SU-DHL-6 (cell line): ENCODE data around the gene QSOX2.

Experiments
- CTCF ChIP-seq: fragments of 200-600 bp; sonication (generic); IDR thresholded peaks from one replicate; pipeline ENCODE4 v1.5.1; 2017; ENCODE audit warnings: antibody characterized with exemption, mild to moderate bottlenecking, low read length, moderate library complexity; ENCODE audit not compliant: insufficient read depth, poor library complexity, severe bottlenecking
- EZH2phosphoT487 ChIP-seq: fragments of 200-600 bp; sonication (generic), shearing (Covaris generic); conservative IDR thresholded peaks from 2 replicates; pipeline ENCODE4 v1.6.1; 2018; ENCODE audit warnings: mild to moderate bottlenecking, antibody characterized with exemption, low read length, moderate library complexity, mixed read lengths

DNA sequence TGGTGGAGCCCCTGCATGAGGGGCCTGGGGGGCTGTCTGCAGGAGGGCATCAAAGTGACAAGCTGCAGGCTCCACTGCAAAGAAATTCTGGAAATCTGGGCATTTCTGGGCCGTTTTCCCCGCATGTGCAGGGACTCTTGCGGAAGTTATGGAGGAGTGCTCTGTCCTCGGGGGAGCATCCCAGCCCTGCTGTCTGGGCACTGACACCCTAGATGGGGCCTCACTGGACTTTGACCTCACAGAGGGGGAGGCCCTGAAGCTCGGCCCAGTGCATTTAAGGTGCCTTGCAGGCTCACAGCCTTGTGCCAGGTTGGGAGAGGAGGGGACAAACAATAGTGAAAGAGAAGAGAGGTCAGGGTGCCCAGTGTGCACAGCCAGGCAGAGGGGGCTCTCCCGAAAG lies 76.1 kb downstream of the QSOX2 start:
- no peak for TF ChIP-seq CTCF
- no peak for TF ChIP-seq EZH2phosphoT487
